ENCODE measurements around the gene TTC13.

Gene TTC13

GRCh38 chr1:230943048-230943593, 35.5 kb downstream of the TTC13 start:
- DNase-seq (ENCODE audit: low spot score): no peak

GRCh38 chr1:230940848-230941247, 37.8 kb downstream of the TTC13 start:
- DNase-seq (ENCODE audit: low spot score): no peak

GRCh38 chr1:230939806-230940489, 38.7 kb downstream of the TTC13 start:
- DNase-seq (ENCODE audit: low spot score): no peak

- DNase-seq (ENCODE audit: low spot score): no peak
Observed at GRCh38 chr1:230938924-230939368, 39.7 kb downstream of the TTC13 start.

- no peak for DNase-seq (ENCODE audit: low spot score)
Observed at GRCh38 chr1:230937371-230937770, 41.3 kb downstream of the TTC13 start.

GRCh38 chr1:230936475-230936874, 42.2 kb downstream of the TTC13 start:
- no peak for DNase-seq (ENCODE audit: low spot score)

GRCh38 chr1:230935852-230936251, 42.8 kb downstream of the TTC13 start:
- DNase-seq (ENCODE audit: low spot score): no peak

- DNase-seq (ENCODE audit: low spot score): no peak
Observed at GRCh38 chr1:230930986-230931385, 47.7 kb downstream of the TTC13 start.

- DNase-seq (ENCODE audit: low spot score): no peak
Observed at GRCh38 chr1:230926182-230926581, 52.5 kb downstream of the TTC13 start.

GRCh38 chr1:230925608-230926007, 53.1 kb downstream of the TTC13 start:
- no peak for DNase-seq (ENCODE audit: low spot score)

- no peak for DNase-seq (ENCODE audit: low spot score)
Observed at GRCh38 chr1:230923176-230923575, 55.5 kb downstream of the TTC13 start.

GRCh38 chr1:230922620-230923019, 56.0 kb downstream of the TTC13 start:
- DNase-seq (ENCODE audit: low spot score): no peak

- no peak for DNase-seq (ENCODE audit: low spot score)
Observed at GRCh38 chr1:230919207-230919606, 59.5 kb downstream of the TTC13 start.

- peak; percentile 75 for DNase-seq (ENCODE audit: low spot score)
Observed at GRCh38 chr1:230917284-230918135, 61.2 kb downstream of the TTC13 start.

- DNase-seq (ENCODE audit: low spot score): no peak
Observed at GRCh38 chr1:230916587-230917283, 61.9 kb downstream of the TTC13 start.

- peak; percentile 68 for DNase-seq (ENCODE audit: low spot score)
Observed at GRCh38 chr1:230915078-230915477, 63.6 kb downstream of the TTC13 start.

- DNase-seq (ENCODE audit: low spot score): no peak
Observed at GRCh38 chr1:230913496-230913895, 65.2 kb downstream of the TTC13 start.

GRCh38 chr1:230910755-230911117, 67.9 kb downstream of the TTC13 start:
- no peak for DNase-seq (ENCODE audit: low spot score)

GRCh38 chr1:230909974-230910754, 68.5 kb downstream of the TTC13 start:
- no peak for DNase-seq (ENCODE audit: low spot score)

GRCh38 chr1:230907472-230908205, 71.0 kb downstream of the TTC13 start:
- DNase-seq (ENCODE audit: low spot score): no peak

GRCh38 chr1:230906226-230906625, 72.4 kb downstream of the TTC13 start:
- DNase-seq (ENCODE audit: low spot score): no peak

All from kidney tubule cell (primary cell).